Measurements from ENCODE around the gene PLAAT3. TPM values are rescaled to one million over a fixed set of nuclear protein-coding genes. Genes with fewer than 3 reads are reported as not detected.
A peak's percentile ranks its signal among the peaks of the same experiment; 100 is the strongest.
"Not testable (repeated sequence)": the region's sequence is repeated elsewhere in the genome, so short reads cannot be mapped to it uniquely, and the experiment has no call there.

PLAAT3 gene
- total RNA-seq, 4 donors from 2014 or later, result 0.57 to 15.4 (median 4.5) TPM

DNA sequence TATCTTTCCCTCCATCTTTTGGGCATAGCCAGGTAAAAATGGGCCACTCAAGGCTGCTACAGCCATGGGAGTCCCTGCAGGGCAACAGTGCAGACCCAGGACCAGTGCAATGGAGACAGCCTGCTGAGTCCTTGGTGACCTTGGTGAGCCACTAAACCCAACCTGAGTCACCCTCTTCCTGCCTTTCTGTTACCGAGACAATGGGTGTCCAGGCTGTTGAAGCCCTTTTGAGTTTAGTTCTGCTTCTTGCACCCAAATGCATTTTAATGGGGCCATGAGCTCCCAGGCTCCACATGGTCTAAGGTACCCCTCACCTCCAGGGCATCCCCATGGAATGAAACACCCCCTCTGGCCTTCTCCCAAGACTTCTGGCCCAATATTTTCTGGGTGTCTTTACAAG lies 78.5 kb downstream of the PLAAT3 start:
- H3K36me3 ChIP-seq, result peaks cover 0 to 9% (median 0%) of the 10 kb centered on the region in 3 donors
- peak overlapping the region in 3 of 4 donors; percentile 36 to 91 (median 86) for H3K27ac ChIP-seq
- DNase-seq, result no peak
- no peak overlapping the region for H3K4me3 ChIP-seq
- WGBS, 2 donors, result 80% methylated on average over 1 of the region's 1 CpG; no CpG with 5 or more reads in 1 of the 2 donors
- no peaks in the 10 kb centered on the region for H3K27me3 ChIP-seq
- H3K4me1 ChIP-seq, result peaks cover 20 to 64% (median 28%) of the 10 kb centered on the region in 3 donors
- intact Hi-C loops (cut with DNase I), result no loop called here
- no peak for TF ChIP-seq POLR2A (IDR thresholded peaks at IDR 0.05)
- TF ChIP-seq, protein P1, sequence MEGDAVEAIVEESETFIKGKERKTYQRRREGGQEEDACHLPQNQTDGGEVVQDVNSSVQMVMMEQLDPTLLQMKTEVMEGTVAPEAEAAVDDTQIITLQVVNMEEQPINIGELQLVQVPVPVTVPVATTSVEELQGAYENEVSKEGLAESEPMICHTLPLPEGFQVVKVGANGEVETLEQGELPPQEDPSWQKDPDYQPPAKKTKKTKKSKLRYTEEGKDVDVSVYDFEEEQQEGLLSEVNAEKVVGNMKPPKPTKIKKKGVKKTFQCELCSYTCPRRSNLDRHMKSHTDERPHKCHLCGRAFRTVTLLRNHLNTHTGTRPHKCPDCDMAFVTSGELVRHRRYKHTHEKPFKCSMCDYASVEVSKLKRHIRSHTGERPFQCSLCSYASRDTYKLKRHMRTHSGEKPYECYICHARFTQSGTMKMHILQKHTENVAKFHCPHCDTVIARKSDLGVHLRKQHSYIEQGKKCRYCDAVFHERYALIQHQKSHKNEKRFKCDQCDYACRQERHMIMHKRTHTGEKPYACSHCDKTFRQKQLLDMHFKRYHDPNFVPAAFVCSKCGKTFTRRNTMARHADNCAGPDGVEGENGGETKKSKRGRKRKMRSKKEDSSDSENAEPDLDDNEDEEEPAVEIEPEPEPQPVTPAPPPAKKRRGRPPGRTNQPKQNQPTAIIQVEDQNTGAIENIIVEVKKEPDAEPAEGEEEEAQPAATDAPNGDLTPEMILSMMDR (IDR thresholded peaks at IDR 0.05), result no peak
- no peaks in the 10 kb centered on the region for H3K9me3 ChIP-seq

DNA sequence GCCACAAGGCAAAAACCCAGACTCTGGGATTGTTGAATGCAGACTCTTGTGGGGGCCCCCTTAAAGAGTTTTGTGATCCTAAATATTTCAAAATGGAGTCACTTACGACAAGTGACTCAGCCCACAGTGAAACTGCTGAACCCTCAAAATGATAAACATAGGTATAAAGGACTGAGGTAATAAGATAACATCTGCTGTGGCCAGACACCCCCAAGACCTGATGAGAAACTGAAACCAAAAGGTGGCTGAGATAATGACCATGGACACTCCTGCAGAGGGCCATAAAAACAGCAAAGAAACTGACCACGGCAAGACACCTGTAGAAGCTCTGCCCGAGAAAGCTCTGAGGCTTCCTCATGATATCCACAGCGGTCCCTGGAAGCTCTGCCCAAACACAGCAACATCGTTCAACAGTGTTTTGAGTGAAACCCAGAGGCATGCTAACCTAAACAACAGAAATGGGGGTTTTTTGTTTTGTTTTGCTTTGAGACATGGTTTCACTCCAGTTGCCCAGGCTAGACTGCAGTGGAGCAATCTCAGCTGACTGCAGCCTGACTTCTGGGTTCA lies 79.3 kb downstream of the PLAAT3 start:
- H3K9me3 ChIP-seq, result no peaks in the 10 kb centered on the region
- no peak for DNase-seq
- peaks cover 20 to 64% (median 28%) of the 10 kb centered on the region in 3 donors for H3K4me1 ChIP-seq
- peak overlapping the region in 1 of 4 donors; percentile 25 for H3K27ac ChIP-seq
- TF ChIP-seq POLR2A (IDR thresholded peaks at IDR 0.05), result no peak
- TF ChIP-seq, protein P1 (IDR thresholded peaks at IDR 0.05), result no peak
- H3K4me3 ChIP-seq, result no peak overlapping the region
- 72 to 84% methylated on average over 5 of the region's 5 CpGs for WGBS, 2 donors
- no peaks in the 10 kb centered on the region for H3K27me3 ChIP-seq
- H3K36me3 ChIP-seq, result peaks cover 0 to 2% (median 0%) of the 10 kb centered on the region in 3 donors
- intact Hi-C loops (cut with DNase I), result no loop called here

DNA sequence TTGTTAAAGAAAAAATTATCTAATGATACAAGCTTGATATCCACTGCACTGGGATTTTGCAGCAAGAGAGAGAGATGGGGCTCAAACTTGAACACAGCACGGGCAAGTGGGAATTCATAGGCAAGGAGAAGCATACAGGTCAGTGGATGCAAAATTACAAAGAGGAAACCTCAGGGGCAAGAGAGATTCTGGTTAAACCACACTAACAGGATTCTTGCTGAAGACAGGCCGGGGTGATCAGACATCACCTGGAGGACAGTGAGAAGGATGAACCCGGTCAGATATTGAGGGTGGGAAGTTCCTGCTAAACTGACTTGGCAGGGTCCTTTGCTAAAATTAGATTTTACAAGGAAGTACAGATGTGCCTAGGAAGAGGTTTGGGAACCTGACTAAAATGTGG lies 80.2 kb downstream of the PLAAT3 start:
- no peak for DNase-seq
- Histone ChIP-seq H3K9me3 (no peaks in the 10 kb centered on the region), H3K36me3 (no peaks in the 10 kb centered on the region), H3K27me3 (no peaks in the 10 kb centered on the region), H3K27ac (peak overlapping the region in 1 of 4 donors; percentile 25), H3K4me1 (peaks cover 20 to 62% (median 28%) of the 10 kb centered on the region in 3 donors), H3K4me3 (no peak overlapping the region)
- intact Hi-C loops (cut with DNase I), result no loop called here
- WGBS, 2 donors, result 46 to 74% methylated on average over 3 of the region's 3 CpGs
- no peak for TF ChIP-seq POLR2A (IDR thresholded peaks at IDR 0.05)
- TF ChIP-seq, protein P1 (IDR thresholded peaks at IDR 0.05), result no peak

DNA sequence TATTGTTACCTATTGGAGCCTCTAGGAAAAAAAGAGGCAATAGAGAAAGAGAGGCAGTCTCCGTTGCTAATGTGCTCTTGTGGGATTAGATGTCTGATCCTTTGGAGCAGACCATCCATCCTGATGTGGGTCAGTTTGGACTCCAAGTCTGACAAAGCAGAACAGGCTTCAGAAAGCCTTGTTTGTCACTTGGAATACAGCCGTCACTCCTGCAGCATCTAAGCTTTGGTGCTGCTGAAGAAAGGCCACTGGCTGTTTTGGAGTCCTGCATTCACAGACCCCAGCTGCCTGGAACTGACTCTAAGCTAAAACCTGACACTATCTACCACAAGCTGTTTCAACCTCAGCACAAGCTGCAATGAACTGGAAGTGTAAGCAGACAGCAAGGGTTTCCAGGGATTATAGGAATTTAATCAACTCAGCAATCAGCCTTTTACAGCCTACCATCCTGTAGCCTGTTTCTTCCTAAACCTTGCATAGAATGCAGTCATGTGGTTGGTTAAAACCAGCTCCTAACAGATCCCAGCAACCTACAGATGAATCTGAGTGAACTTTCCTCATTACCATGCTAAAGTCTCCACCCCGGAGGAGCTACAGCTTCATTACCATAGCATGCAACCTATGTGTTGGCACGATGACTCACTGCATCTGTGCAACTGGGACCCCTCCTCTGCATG lies 81.3 kb downstream of the PLAAT3 start:
- TF ChIP-seq, protein P1 (IDR thresholded peaks at IDR 0.05), result no peak
- no peak for TF ChIP-seq POLR2A (IDR thresholded peaks at IDR 0.05)
- H3K4me3 ChIP-seq, result no peak overlapping the region
- 84 to 95% methylated on average over 3 to 4 of the region's 4 CpGs for WGBS, 2 donors
- H3K36me3 ChIP-seq, result no peaks in the 10 kb centered on the region
- intact Hi-C loops (cut with DNase I), result no loop called here
- no peaks in the 10 kb centered on the region for H3K27me3 ChIP-seq
- DNase-seq, result no peak
- H3K4me1 ChIP-seq, result peaks cover 15 to 51% (median 20%) of the 10 kb centered on the region in 3 donors
- H3K27ac ChIP-seq, result no peak overlapping the region
- no peaks in the 10 kb centered on the region for H3K9me3 ChIP-seq

DNA sequence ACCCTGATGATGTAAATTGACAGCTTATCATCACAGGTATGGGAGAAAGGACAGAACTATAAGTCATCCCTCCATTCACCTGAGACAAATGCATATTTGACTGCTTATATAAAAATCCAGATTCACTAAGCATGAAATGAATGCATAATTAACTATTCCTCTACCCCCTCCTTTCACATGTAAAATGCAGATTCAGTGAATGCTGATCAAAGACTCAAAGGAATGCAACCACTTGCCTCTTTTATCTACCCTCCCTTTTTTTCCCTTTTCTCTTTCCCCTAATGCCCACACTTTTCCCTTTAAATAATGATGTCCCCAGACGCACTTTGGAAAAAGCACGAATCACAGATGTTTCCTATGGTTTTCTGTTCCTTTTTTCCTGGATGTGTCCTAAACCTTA lies 82.1 kb downstream of the PLAAT3 start:
- Histone ChIP-seq H3K4me3 (no peak overlapping the region), H3K27ac (peak overlapping the region in 1 of 4 donors; percentile 37), H3K27me3 (no peaks in the 10 kb centered on the region), H3K36me3 (no peaks in the 10 kb centered on the region), H3K9me3 (no peaks in the 10 kb centered on the region), H3K4me1 (peaks cover 7 to 43% (median 13%) of the 10 kb centered on the region in 3 donors)
- 79% methylated on average over 2 of the region's 2 CpGs for WGBS, 2 donors
- DNase-seq, result no peak
- TF ChIP-seq POLR2A (IDR thresholded peaks at IDR 0.05), result no peak
- TF ChIP-seq, protein P1 (IDR thresholded peaks at IDR 0.05), result no peak
- intact Hi-C loops (cut with DNase I), result no loop called here

DNA sequence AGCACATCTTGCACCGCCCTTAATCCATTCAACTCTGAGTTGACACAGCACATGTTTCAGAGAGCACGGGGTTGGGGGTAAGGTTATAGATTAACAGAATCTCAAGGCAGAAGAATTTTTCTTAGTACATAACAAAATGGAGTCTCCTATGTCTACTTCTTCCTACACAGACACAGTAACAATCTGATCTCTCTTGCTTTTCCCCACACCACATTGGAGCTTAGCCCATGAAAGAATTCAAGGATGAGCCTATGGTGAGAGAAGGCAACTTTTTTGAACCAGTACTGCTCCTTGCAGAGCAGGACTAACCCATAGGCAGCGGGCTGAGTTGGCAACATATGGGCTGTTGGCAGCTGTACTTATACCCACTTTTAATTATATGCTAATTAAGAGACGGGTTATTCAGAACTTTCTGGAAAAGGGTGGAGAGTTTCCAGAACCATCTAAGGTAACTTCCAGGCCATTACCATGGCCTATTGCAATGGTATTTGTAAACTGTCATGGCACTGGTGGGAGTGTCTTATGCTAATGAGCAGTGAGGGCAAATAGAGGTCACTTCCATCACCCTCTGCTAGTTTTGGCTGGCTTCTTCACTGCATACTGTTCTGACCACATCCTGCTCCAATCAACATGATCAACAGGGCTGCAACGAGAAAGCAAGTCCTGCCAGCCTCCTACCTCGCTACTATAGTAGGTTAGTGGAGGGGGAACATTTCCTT lies 83.0 kb downstream of the PLAAT3 start:
- 46 to 61% methylated on average over 4 of the region's 6 CpGs for WGBS, 2 donors
- H3K27me3 ChIP-seq; H3K36me3 ChIP-seq; H3K9me3 ChIP-seq; intact Hi-C loops (cut with DNase I); H3K4me3 ChIP-seq; DNase-seq: not testable (repeated sequence)
- H3K27ac ChIP-seq, result peak overlapping the region in 1 of 4 donors; percentile 37
- H3K4me1 ChIP-seq, result peaks cover under 1 to 34% (median 12%) of the 10 kb centered on the region in 3 donors
